Omental fat pad (tissue), 4 donors: ENCODE results near the gene ENOPH1. TPM values are rescaled to one million over a fixed set of nuclear protein-coding genes. Genes with fewer than 3 reads are reported as not detected.
A peak's percentile ranks its signal among the peaks of the same experiment; 100 is the strongest.
"Not testable (repeated sequence)": the region's sequence is repeated elsewhere in the genome, so short reads cannot be mapped to it uniquely, and the experiment has no call there.

Experiments used
- ATAC-seq: fragments of 150-250 bp; one replicate; pipeline ENCODE4 v1.9.1; 2016; ENCODE audit warnings: mild to moderate bottlenecking, moderate library complexity; ENCODE audit not compliant: low FRiP score
- DNase-seq: peaks from one replicate; pipeline ENCODE4 v3.0.0-alpha.2; 2019; ENCODE audit warnings: low spot score
- CTCF ChIP-seq, 3 donors: fragments of 450-650 bp; IDR thresholded peaks; one replicate each; pipeline ENCODE4 v1.5.1; 2016 to 2017; ENCODE audit warnings: antibody characterized with exemption in 3 of 3, mild to moderate bottlenecking in 3 of 3, moderate library complexity in 2 of 3
- total RNA-seq, 4 donors: library from RNA; depleted of rRNA; stranded (reverse); fragments of >200 nt; gene quantifications; one replicate each; pipeline ENCODE4 v1.1.0, GENCODE V29; 2016

ENOPH1 gene
- total RNA-seq: 10 to 100 TPM; 16.9 to 24.0 (median 20.4) TPM

DNA sequence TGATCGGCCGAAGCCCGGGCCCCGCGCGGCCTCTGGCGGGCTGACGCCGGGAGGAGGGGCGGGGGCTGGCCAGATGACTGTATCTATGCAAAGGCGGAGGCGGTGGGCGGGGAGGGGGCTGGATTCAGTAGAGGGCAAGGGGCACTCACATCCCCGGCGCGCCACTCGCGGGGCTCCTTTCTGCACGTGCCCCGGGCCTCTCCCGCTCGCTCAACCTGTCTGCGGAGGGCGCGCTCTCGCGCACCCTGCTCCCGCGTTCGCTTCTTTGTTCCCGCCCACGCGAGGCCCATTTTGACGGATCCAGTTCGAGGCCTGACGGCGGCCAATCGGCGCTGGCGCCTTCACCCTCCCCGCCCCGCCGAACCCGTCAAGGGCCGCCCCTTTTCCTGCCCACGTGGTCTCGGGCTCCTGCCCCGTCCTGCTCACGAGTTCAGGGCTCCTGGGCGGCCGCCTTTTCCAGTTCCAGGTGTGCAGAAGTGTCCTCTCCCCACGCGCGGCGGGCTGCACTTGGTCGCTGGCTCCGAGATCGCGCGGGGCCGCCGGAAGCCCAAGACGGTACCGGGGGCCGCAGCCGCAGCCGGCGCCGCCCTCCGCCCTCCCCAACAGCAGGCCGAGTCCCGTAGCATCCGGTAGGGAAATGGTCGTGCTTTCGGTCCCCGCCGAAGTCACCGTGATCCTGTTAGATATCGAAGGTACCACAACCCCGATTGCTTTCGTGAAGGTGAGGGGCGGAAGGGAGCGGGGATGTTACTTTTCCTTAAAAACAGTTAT, at the start of gene ENOPH1, which contains the start of gene HNRNPDL:
ENOPH1 (plus strand) TSS at position 398 of the 771 bp plus-strand sequence; CDS start at position 638, 240 bp downstream.
HNRNPDL (minus strand) TSS at position 270 of the 771 bp plus-strand sequence. CDS start 772 bp downstream, outside the sequence.
- ATAC-seq (peak; percentile 93), DNase-seq (peak; percentile 85)
- no peak for TF ChIP-seq CTCF (IDR thresholded peaks at IDR 0.05)

DNA sequence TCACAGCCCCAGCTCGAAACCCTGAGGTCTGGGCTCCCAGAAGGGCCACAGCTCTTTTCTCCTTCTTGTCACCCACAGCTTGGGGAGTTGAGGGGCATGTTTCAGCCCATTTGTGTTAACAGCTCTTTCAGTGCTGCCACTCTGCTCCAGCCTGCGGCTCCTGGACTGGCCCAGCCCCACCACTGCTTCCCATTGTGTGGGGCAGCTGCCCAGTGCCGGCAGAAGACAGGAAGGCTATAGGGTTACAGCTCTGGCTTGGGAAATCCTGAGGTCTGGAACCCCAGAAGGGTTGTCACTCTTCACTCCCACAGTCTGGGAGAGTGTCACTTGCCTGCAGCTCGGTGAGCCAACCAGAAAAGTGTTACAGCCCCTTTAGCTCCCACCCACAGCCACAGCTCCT, 49.6 kb upstream of the ENOPH1 start:
- ATAC-seq (no peak), DNase-seq (no peak)
- TF ChIP-seq CTCF (IDR thresholded peaks at IDR 0.05): no peak

- TF ChIP-seq CTCF (IDR thresholded peaks at IDR 0.05): no peak
- ATAC-seq (no peak), DNase-seq (no peak)
Measured at GRCh38 chr4:82381235-82381634, 49.2 kb upstream of the ENOPH1 start.

DNA sequence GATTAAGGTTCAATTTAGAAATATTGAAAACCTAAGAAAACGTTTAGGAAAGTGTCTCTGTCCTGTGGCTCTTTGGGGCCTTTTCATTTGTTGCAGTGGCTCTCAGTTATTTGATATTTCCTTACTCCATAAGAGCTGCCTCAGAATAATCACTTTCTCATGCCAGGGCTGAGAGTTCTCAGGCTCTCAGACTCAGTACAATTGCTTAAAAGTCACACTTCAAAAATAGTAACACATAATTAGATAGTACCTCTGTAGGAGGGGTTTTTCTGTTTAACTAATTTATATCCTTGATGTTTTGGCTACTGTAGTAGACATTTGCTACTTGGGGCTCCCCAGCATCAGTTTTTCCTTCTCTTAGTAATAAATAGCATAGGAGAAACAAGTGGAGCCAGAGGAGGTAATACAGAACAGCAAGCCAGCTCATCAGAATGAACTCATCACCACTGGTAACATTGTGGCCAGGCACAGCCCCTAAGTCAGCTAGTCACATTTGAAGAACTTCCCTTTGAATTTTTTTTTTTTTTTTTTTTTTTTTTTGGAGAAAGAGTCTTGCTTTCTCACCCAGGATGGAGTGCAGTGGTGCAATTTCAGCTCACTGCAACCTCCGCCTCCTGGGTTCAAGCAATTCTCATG, 48.6 kb upstream of the ENOPH1 start:
- TF ChIP-seq CTCF (IDR thresholded peaks at IDR 0.05): no peak
- no peak for DNase-seq
- ATAC-seq: no peak

DNA sequence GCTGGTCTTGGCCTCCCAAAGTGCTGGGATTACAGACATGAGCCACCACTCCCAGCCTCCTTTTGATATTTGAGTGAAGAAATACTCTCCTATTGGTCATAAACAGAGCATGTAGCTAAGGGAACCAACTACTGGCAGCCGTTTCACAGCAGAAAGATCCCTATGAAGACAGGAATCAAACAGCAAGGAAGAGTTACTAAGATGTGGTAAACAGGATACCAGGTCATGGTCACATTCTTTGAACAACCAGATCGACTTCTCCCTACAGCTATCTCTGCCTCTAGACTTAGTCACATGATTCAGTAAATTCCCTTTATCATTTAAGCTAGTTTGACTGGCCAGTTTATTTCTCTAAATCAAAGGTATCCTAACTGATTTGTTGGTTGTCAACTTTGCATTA, 47.6 kb upstream of the ENOPH1 start:
- no peak for TF ChIP-seq CTCF (IDR thresholded peaks at IDR 0.05)
- DNase-seq: no peak
- no peak for ATAC-seq

- ATAC-seq: not testable (repeated sequence)
Measured at GRCh38 chr4:82386312-82386711, 44.1 kb upstream of the ENOPH1 start.

DNA sequence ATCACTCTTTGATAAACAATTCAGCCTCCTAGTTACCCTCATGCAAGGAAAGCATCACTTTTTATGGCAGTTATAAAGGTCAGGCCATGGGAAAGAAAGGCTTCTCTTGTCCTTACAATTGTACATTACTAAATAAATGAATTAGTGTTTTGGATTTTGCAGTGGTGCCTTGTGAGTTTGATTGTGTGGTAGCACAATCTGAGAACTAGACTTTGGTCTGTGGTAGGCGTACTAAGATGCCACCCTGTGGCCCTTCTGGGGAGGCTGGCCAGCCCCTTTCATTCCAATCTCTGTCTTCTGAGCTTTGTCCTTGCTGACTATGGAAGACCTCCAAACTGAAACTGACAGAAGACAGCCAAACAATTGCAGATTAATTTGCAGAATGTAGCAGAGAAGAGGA, 42.0 kb upstream of the ENOPH1 start:
- ATAC-seq: no peak
- no peak for TF ChIP-seq CTCF (IDR thresholded peaks at IDR 0.05)
- no peak for DNase-seq

More at GRCh38 chr4:82386312-82386711, 44.1 kb upstream of the ENOPH1 start:
- DNase-seq: not testable (repeated sequence)

- not testable (repeated sequence) for ATAC-seq, DNase-seq
Measured at GRCh38 chr4:82390061-82390460, 40.3 kb upstream of the ENOPH1 start.
